Subcutaneous adipose tissue (tissue), 4 donors: Measurements from ENCODE around the gene PCF11. TPM values are rescaled to one million over a fixed set of nuclear protein-coding genes. Genes with fewer than 3 reads are reported as not detected.

Source experiments
- CTCF ChIP-seq: fragments of 450-650 bp; IDR thresholded peaks from one replicate; pipeline ENCODE4 v1.5.1; 2016; ENCODE audit warnings: low read depth, mild to moderate bottlenecking, control low read depth, antibody characterized with exemption, moderate library complexity
- total RNA-seq, 4 donors: library from RNA; depleted of rRNA; stranded (reverse); fragments of >200 nt; gene quantifications; one replicate each; pipeline ENCODE4 v1.1.0, GENCODE V29; 2016

Gene PCF11
- total RNA-seq, 4 donors from 2014 or later: 93.5 to 109 (median 97.0) TPM

- no peak for TF ChIP-seq CTCF
Measured at GRCh38 chr11:83132191-83132590, 24.7 kb upstream of the PCF11 start.

- TF ChIP-seq CTCF: no peak
Measured at GRCh38 chr11:83139310-83139709, 17.6 kb upstream of the PCF11 start.

GRCh38 chr11:83140691-83141455 is 16.1 kb upstream of the PCF11 start:
- no peak for TF ChIP-seq CTCF

DNA sequence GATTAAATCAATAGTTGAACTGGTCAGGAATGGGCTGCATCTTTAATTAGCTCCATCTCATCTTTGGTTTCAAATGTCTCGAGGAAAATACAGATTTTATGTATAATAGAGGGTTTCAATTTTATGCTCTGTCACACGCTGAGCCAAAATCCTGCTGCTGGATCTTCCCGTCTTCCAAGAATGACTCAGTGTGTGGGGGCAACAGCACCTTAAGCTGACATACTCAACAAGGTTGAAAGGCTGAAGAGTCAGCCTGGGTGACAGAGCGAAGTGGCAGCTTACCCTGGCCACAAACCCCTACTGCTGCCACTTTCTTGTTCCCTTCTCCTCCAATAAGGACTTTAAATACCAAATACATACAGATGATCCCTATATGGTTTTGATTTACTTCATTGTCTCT is 9.0 kb upstream of the PCF11 start:
- TF ChIP-seq CTCF: no peak

DNA sequence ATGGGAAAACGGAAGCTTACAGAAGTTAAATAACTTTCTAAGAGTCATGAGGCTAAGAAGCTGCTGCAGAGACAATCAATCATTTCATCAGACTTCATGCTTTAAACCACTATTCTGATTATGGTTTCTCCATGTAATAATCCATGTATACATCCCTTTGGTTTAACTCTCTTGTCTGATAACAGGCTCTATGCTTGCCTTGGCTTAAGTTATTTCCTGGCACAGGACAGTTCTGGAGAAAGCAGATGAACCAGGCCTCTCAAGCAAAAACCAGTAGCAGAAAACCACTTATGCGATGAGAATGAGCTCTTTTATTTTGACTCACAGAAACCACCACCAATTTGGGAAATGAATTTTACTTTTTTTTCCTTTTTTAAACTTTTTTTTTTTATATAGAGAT is 6.5 kb upstream of the PCF11 start:
- TF ChIP-seq CTCF: no peak

GRCh38 chr11:83151274-83151977 is 5.5 kb upstream of the PCF11 start:
- TF ChIP-seq CTCF: no peak

GRCh38 chr11:83152264-83152663 is 4.7 kb upstream of the PCF11 start:
- TF ChIP-seq CTCF: no peak
